Measurements from ENCODE around the gene TANK.
A peak's percentile ranks its signal among the peaks of the same experiment; 100 is the strongest.
"Not testable (repeated sequence)": the region's sequence is repeated elsewhere in the genome, so short reads cannot be mapped to it uniquely, and the experiment has no call there.

The TANK gene, protein sequence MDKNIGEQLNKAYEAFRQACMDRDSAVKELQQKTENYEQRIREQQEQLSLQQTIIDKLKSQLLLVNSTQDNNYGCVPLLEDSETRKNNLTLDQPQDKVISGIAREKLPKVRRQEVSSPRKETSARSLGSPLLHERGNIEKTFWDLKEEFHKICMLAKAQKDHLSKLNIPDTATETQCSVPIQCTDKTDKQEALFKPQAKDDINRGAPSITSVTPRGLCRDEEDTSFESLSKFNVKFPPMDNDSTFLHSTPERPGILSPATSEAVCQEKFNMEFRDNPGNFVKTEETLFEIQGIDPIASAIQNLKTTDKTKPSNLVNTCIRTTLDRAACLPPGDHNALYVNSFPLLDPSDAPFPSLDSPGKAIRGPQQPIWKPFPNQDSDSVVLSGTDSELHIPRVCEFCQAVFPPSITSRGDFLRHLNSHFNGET

GRCh38 chr2:161160226-161161073 lies at the start of gene TANK:
TANK (plus strand) TSS chr2:161160428; CDS start chr2:161179663, 19,235 bp downstream.
- peak; percentile 96 for DNase-seq

GRCh38 chr2:161111531-161111930 lies 48.7 kb upstream of the TANK start:
- DNase-seq: no peak

GRCh38 chr2:161112908-161113307 lies 47.3 kb upstream of the TANK start:
- no peak for DNase-seq

DNA sequence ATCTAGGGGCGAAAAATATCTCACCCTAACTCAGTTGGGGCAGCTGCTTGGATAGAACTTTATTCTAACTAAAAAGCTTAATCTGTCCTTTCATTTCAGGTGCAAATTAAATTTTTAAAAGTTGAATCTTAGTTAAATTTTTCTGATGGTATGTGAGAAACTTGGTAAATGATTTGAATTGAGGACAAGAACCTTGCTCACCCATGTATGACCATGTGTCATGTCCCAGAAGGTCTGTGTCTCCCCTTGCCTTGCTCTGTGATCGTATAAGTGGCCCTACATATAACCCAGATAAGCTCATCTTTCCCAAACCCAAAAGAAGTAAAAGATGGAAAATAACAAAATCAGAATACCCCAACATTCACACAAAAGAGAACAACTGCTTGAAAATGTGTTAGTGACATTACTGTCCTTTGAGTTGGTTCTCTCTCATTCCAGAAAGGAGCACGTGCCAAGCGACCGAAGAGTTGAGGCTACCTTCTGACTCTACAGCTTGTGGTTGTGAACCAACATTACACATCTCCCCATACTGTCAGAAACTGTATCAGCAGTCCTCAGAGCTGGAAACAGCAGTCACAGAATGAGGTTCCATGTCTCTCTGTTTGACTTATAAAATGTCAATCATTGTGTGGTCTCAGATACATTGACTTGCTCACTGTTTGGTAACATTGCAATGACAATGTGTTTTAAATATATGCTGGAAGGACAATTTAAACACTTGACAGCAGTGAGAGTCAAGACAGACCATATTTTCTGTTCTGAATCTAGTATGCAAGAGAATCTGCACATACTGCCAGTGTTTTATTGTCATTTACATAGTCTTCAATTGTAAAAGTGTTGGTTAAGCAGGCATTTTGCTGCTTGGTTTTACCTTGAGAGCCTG lies 46.3 kb upstream of the TANK start:
- no peak for DNase-seq

DNA sequence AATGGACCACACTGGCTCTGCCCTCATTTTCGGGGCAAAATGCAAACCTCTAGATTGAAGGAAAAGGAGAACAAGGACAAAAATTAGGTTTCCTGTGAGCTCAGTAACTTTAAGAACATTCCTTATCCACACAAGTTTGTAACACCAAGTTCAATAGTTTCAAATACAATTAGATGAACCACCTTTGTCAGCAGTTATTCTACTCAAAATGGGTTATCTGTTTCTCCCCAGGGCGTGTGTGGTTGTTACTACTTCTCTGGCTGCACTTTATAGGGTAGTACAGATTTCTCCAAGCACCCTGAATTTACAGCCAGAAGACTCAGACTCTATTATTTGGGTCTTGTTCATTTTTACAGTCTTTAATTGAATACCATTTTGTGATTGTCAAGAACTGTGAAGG lies 45.0 kb upstream of the TANK start:
- DNase-seq: no peak

- peak; percentile 25 for DNase-seq
Measured at GRCh38 chr2:161115605-161116380, 44.4 kb upstream of the TANK start.

DNA sequence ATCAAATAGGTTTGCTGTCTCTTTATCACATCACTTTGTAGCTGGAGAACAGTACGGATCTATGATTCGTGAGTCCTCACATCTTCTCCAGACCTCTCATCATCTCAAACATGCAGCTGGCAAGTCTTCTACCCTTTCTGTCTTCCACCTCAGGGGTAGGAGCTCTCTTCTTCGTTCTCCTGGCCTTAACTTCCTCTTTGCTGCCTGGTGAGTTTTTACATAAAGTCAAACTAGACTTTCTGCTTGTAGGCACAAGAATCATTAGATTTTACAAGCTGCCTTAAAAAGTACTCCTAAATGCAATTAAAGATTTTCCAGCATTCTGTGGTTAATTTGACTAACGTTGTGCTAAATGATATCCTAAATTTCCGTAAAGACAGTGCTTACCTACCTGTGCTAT lies 43.7 kb upstream of the TANK start:
- DNase-seq: peak; percentile 6

DNA sequence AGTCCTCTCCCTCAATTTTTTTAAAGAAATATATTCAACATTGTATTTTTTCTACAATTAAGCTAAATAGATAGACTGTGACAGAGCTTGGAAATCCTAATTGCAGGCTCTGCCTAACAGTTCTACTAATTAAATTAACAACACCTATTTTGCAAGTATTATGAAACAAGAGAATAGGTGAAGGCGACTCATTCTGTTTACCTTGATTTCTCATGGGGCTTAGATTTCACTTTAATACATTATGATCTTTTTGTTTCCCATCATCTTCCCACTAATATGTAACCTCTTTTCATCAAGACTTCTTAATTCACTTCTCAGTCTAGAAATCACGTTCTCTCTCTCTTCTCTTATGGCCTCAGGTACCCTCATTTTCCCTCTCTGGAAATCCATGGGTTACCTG lies 42.7 kb upstream of the TANK start:
- DNase-seq: no peak

GRCh38 chr2:161118722-161119121 lies 41.5 kb upstream of the TANK start:
- no peak for DNase-seq

- no peak for DNase-seq
Measured at GRCh38 chr2:161119483-161119882, 40.7 kb upstream of the TANK start.

DNA sequence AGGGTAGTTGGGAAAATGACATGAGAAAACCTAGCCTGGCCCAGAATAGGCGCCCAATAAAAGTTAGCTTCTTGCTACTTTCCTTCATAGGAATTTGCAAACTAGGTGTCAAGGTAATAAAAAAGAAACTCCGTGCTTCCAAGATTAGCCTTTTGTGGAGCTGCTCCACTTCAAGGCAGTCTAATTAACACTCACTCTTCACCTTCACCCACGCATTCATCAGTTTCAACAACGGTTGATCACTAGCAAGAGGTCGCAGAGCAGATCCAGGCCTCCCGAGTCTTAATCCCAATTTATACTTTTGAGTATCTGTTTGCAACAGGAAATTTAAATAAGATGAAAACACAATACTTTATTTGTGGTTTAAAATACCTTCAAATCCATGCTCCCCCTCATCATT lies 39.5 kb upstream of the TANK start:
- DNase-seq: no peak

- no peak for DNase-seq
Measured at GRCh38 chr2:161121622-161122021, 38.6 kb upstream of the TANK start.

- peak; percentile 61 for DNase-seq
Measured at GRCh38 chr2:161122772-161123530, 37.3 kb upstream of the TANK start.

DNA sequence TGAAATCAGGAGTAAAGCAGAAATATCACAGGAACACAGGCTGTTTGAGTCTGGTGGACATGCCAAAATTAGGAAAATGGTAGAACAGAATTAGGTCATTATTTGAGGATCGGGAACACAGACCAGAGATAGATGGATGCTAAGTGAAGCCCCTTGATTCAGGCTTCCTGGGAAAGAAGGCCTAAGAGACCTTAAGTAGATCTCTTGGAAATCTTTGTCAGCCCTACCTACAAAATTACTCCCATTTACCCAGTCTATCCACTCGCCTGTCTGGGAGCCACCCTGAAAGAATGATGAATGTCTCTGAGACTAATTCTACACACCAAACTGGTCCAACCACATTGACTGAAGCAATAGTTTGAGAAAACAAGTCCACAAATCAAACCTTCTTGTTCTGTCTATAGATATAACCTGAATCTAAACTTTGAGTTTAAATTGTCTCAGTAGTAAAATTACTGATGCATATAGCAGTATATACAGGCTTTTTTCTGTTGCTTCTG lies 36.6 kb upstream of the TANK start:
- DNase-seq: no peak

GRCh38 chr2:161124201-161124600 lies 36.0 kb upstream of the TANK start:
- peak; percentile 28 for DNase-seq

- no peak for DNase-seq
Measured at GRCh38 chr2:161128885-161129284, 31.3 kb upstream of the TANK start.

- DNase-seq: no peak
Measured at GRCh38 chr2:161130354-161130753, 29.9 kb upstream of the TANK start.

DNA sequence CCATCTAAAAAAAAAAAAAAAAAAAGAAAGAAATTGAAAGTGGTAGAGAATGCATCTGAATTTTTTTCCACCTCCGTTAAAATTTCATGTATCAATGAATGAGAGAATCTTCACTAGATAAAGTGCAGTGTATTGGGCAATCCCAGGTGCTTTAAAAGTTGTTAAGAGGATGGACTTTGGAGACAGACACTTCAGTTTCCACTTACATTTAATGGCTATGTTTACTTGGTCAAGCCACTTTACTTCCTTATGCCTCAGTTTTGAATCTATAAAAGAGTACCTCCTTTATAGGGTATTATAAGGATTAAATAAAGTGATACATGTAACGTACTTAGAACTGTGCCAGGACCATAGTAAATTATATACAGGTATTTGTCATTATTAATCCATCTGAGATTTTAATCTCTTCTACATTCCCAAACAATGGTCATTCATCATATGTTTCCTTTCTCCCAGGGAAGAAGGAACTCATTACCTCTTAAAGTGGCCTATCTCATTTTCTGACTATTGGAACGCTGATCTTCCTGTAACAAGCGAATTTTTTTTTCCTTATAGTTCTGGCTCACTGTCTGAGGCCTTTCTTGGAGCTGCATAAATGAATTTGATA lies 29.1 kb upstream of the TANK start:
- DNase-seq: no peak

DNA sequence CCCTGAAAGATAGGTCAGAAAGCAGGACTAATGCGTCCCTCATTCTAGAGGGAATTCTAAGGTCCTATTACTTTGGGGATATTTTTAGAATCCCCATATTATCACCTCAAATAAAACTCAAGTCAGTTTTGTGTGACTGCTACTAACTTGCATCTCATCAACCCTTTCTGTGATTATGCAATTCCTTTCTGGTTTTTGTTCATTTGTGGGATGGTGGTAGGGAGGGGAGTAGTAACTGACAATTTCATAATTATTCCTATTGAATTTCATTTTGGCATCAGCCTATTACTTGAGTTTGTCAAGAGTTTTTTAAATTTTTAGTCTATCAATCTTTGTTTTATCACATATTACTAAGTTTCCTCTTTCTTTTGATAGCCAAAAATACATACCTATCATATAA lies 28.4 kb upstream of the TANK start:
- DNase-seq: no peak

- DNase-seq: not testable (repeated sequence)
Measured at GRCh38 chr2:161132384-161132783, 27.8 kb upstream of the TANK start.

- DNase-seq: no peak
Measured at GRCh38 chr2:161133366-161133765, 26.9 kb upstream of the TANK start.
